H1 (cell line): ENCODE results near the gene GPR137.

ENCODE experiments used
- ATF3 ChIP-seq: IDR thresholded peaks from 2 replicates; pipeline ENCODE4 v1.6.1; 2011; ENCODE audit warnings: low read depth, mild to moderate bottlenecking, low read length; ENCODE audit not compliant: insufficient read depth
- SP2 ChIP-seq: IDR thresholded peaks from 2 replicates; pipeline ENCODE4 v1.6.1; 2012; ENCODE audit warnings: mild to moderate bottlenecking, low read length, inconsistent platforms

DNA sequence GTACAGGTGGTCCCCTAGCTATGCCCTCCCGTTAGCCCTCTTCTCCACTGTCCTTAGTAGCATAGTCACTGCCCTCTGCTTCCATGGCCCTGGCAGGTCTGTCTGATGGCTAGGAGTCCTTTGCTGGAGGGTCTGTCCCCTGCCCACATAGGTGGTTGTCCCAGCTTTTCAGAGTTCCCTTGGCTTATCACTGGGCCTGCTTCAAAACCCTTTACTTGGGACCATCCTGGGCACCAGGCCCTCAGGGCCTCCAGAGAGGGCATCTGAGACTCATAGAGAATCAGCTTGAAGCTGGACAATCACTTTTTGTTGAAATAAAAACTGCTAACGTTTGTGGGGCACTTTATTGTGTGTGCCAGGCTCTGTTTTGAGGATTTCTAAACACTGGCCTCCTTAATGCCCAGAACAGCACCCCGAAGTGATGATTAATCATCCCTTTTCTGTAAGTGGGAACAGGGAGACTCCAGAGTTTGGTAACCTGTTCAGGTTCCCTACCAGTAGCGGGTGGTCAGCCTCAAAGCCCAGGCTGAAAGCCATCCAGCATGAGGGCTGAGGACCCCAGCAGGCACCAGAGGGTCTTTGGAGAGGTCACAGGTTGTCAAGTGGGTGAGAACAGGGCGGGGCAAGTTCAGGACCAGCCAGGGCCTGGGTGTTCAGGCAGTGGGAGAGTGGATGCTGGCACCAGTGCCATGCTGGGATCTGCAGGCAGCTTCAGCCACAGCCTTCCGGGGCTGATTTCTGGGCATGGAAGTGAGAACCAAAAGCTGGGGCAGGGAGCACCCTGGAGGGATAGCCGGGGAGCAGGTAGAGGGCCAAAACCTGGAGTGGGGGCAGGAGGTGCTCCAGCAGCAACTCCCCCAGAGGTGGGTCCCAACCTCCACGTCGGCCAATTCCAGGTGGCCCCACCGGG lies 5.0 kb downstream of the GPR137 start:
- TF ChIP-seq ATF3 (no peak), SP2 (no peak)
